ENCODE data around the gene ARHGAP20. TPM values are rescaled to one million over a fixed set of nuclear protein-coding genes. Genes with fewer than 3 reads are reported as not detected.
A peak's percentile ranks its signal among the peaks of the same experiment; 100 is the strongest.

The ARHGAP20 gene
- total and polyA plus RNA-seq, 3 experiments from 2014 or later: 0.09 TPM; not detected in 2

GRCh38 chr11:110712659-110713448 is 617 bp upstream of the ARHGAP20 start:
- Histone ChIP-seq H3K9me3 (ENCODE audit: low read length) (no peaks in the 10 kb centered on the region), H3K36me3 (ENCODE audit: insufficient read depth, low read length) (no peaks in the 10 kb centered on the region), H3K4me3 (ENCODE audit: low read length) (peak overlapping the region; percentile 42), H3K27me3 (ENCODE audit: insufficient read depth, low read length, poor library complexity, severe bottlenecking) (peaks cover 11% of the 10 kb centered on the region), H3K27ac (ENCODE audit: low read depth, low read length) (no peak overlapping the region), H3K4me1 (ENCODE audit: insufficient read depth, low read length) (no peaks in the 10 kb centered on the region)
- peaks cover 0 to 2% (median 0%) of the 10 kb centered on the region in 5 donors for H3K9me3 Mint-ChIP-seq
- H3K27me3 Mint-ChIP-seq: peaks cover 31 to 57% of the 10 kb centered on the region in 2 donors
- ChIA-PET CTCF (no interaction called here), POLR2A (no interaction called here)
- H3K4me3 Mint-ChIP-seq: peak overlapping the region; percentile 59 to 88 (median 78)
- no peak overlapping the region for H3K27ac Mint-ChIP-seq
- peak in 3 of 5 donors; percentile 6 to 42 (median 11) for DNase-seq
- peaks cover 12 to 18% (median 17%) of the 10 kb centered on the region in 3 donors for H3K4me1 Mint-ChIP-seq
- peaks cover 0 to 1% (median 0%) of the 10 kb centered on the region in 3 donors for H3K36me3 Mint-ChIP-seq

- no peaks in the 10 kb centered on the region for H3K36me3 ChIP-seq (ENCODE audit: insufficient read depth, low read length)
- H3K27ac Mint-ChIP-seq: no peak overlapping the region
- H3K27ac ChIP-seq (ENCODE audit: low read depth, low read length): no peak overlapping the region
- H3K36me3 Mint-ChIP-seq: peaks cover 0 to 6% (median 0%) of the 10 kb centered on the region in 3 donors
- peak overlapping the region; percentile 71 to 92 (median 76) for H3K4me3 Mint-ChIP-seq
- H3K9me3 ChIP-seq (ENCODE audit: low read length): no peaks in the 10 kb centered on the region
- ChIA-PET POLR2A (no interaction called here), CTCF (no interaction called here)
- H3K4me1 Mint-ChIP-seq: peaks cover 12 to 18% (median 17%) of the 10 kb centered on the region in 3 donors
- peak overlapping the region; percentile 16 for H3K4me3 ChIP-seq (ENCODE audit: low read length)
- H3K27me3 ChIP-seq (ENCODE audit: insufficient read depth, low read length, poor library complexity, severe bottlenecking): peaks cover 7% of the 10 kb centered on the region
- H3K4me1 ChIP-seq (ENCODE audit: insufficient read depth, low read length): no peaks in the 10 kb centered on the region
- no peak for DNase-seq
- peaks cover 31 to 62% of the 10 kb centered on the region in 2 donors for H3K27me3 Mint-ChIP-seq
- peaks cover 0 to 2% (median 0%) of the 10 kb centered on the region in 5 donors for H3K9me3 Mint-ChIP-seq
Measured at GRCh38 chr11:110711448-110711775, 825 bp downstream of the ARHGAP20 start.

GRCh38 chr11:110710628-110711381 is 1.4 kb downstream of the ARHGAP20 start:
- Mint-ChIP-seq H3K4me3 (peak overlapping the region; percentile 33 to 79 (median 76)), H3K36me3 (peaks cover 0 to 6% (median 0%) of the 10 kb centered on the region in 3 donors), H3K27me3 (peaks cover 31 to 62% of the 10 kb centered on the region in 2 donors), H3K4me1 (peaks cover 12 to 18% (median 17%) of the 10 kb centered on the region in 3 donors), H3K27ac (peak overlapping the region in 1 of 8 donors; percentile 20), H3K9me3 (peaks cover 0 to 2% (median 0%) of the 10 kb centered on the region in 5 donors)
- Histone ChIP-seq H3K27me3 (ENCODE audit: insufficient read depth, low read length, poor library complexity, severe bottlenecking) (peaks cover 7% of the 10 kb centered on the region), H3K4me1 (ENCODE audit: insufficient read depth, low read length) (no peaks in the 10 kb centered on the region), H3K27ac (ENCODE audit: low read depth, low read length) (no peak overlapping the region), H3K36me3 (ENCODE audit: insufficient read depth, low read length) (no peaks in the 10 kb centered on the region), H3K4me3 (ENCODE audit: low read length) (no peak overlapping the region), H3K9me3 (ENCODE audit: low read length) (no peaks in the 10 kb centered on the region)
- ChIA-PET CTCF (no interaction called here), POLR2A (no interaction called here)
- no peak for DNase-seq

GRCh38 chr11:110704210-110704864 is 7.9 kb downstream of the ARHGAP20 start:
- peaks cover 14 to 36% of the 10 kb centered on the region in 2 donors for H3K27me3 Mint-ChIP-seq
- H3K4me3 Mint-ChIP-seq: no peak overlapping the region
- H3K27ac Mint-ChIP-seq: no peak overlapping the region
- no peaks in the 10 kb centered on the region for H3K4me1 Mint-ChIP-seq
- H3K36me3 Mint-ChIP-seq: peaks cover 0 to 6% (median 0%) of the 10 kb centered on the region in 3 donors
- Histone ChIP-seq H3K36me3 (ENCODE audit: insufficient read depth, low read length) (no peaks in the 10 kb centered on the region), H3K4me1 (ENCODE audit: insufficient read depth, low read length) (no peaks in the 10 kb centered on the region), H3K4me3 (ENCODE audit: low read length) (no peak overlapping the region), H3K27ac (ENCODE audit: low read depth, low read length) (no peak overlapping the region), H3K9me3 (ENCODE audit: low read length) (no peaks in the 10 kb centered on the region), H3K27me3 (ENCODE audit: insufficient read depth, low read length, poor library complexity, severe bottlenecking) (no peaks in the 10 kb centered on the region)
- peaks cover 0 to under 1% (median 0%) of the 10 kb centered on the region in 5 donors for H3K9me3 Mint-ChIP-seq
- ChIA-PET CTCF (no interaction called here), POLR2A (no interaction called here)
- no peak for DNase-seq

- POLR2A ChIA-PET: no interaction called here
- H3K9me3 Mint-ChIP-seq: peaks cover 0 to 1% (median 0%) of the 10 kb centered on the region in 5 donors
- no peak overlapping the region for H3K4me3 Mint-ChIP-seq
- no peaks in the 10 kb centered on the region for H3K4me1 ChIP-seq (ENCODE audit: insufficient read depth, low read length)
- no peaks in the 10 kb centered on the region for H3K36me3 ChIP-seq (ENCODE audit: insufficient read depth, low read length)
- H3K27ac Mint-ChIP-seq: no peak overlapping the region
- H3K4me1 Mint-ChIP-seq: no peaks in the 10 kb centered on the region
- no peaks in the 10 kb centered on the region for H3K9me3 ChIP-seq (ENCODE audit: low read length)
- H3K27me3 ChIP-seq (ENCODE audit: insufficient read depth, low read length, poor library complexity, severe bottlenecking): no peaks in the 10 kb centered on the region
- DNase-seq: no peak
- no peaks in the 10 kb centered on the region for H3K36me3 Mint-ChIP-seq
- CTCF ChIA-PET: no interaction called here
- no peak overlapping the region for H3K4me3 ChIP-seq (ENCODE audit: low read length)
- H3K27ac ChIP-seq (ENCODE audit: low read depth, low read length): no peak overlapping the region
- peaks cover 5 to 6% of the 10 kb centered on the region in 2 donors for H3K27me3 Mint-ChIP-seq
Measured at GRCh38 chr11:110691926-110692325, 20.3 kb downstream of the ARHGAP20 start.

GRCh38 chr11:110689306-110689705 is 22.9 kb downstream of the ARHGAP20 start:
- DNase-seq: no peak
- peaks cover 5 to 6% of the 10 kb centered on the region in 2 donors for H3K27me3 Mint-ChIP-seq
- ChIA-PET CTCF (no interaction called here), POLR2A (no interaction called here)
- H3K4me1 ChIP-seq (ENCODE audit: insufficient read depth, low read length): no peaks in the 10 kb centered on the region
- no peaks in the 10 kb centered on the region for H3K4me1 Mint-ChIP-seq
- no peak overlapping the region for H3K4me3 ChIP-seq (ENCODE audit: low read length)
- H3K36me3 ChIP-seq (ENCODE audit: insufficient read depth, low read length): no peaks in the 10 kb centered on the region
- H3K9me3 Mint-ChIP-seq: no peaks in the 10 kb centered on the region
- no peak overlapping the region for H3K4me3 Mint-ChIP-seq
- H3K36me3 Mint-ChIP-seq: no peaks in the 10 kb centered on the region
- H3K27ac Mint-ChIP-seq: no peak overlapping the region
- H3K27ac ChIP-seq (ENCODE audit: low read depth, low read length): no peak overlapping the region
- H3K27me3 ChIP-seq (ENCODE audit: insufficient read depth, low read length, poor library complexity, severe bottlenecking): no peaks in the 10 kb centered on the region
- H3K9me3 ChIP-seq (ENCODE audit: low read length): no peaks in the 10 kb centered on the region

- H3K4me3 Mint-ChIP-seq: no peak overlapping the region
- H3K27ac ChIP-seq (ENCODE audit: low read depth, low read length): no peak overlapping the region
- H3K9me3 Mint-ChIP-seq: no peaks in the 10 kb centered on the region
- H3K4me3 ChIP-seq (ENCODE audit: low read length): no peak overlapping the region
- no peaks in the 10 kb centered on the region for H3K4me1 ChIP-seq (ENCODE audit: insufficient read depth, low read length)
- no peak for DNase-seq
- POLR2A ChIA-PET: no interaction called here
- H3K27me3 Mint-ChIP-seq: peaks cover 0 to 11% of the 10 kb centered on the region in 2 donors
- no peak overlapping the region for H3K27ac Mint-ChIP-seq
- no peaks in the 10 kb centered on the region for H3K9me3 ChIP-seq (ENCODE audit: low read length)
- CTCF ChIA-PET: no interaction called here
- H3K4me1 Mint-ChIP-seq: no peaks in the 10 kb centered on the region
- H3K27me3 ChIP-seq (ENCODE audit: insufficient read depth, low read length, poor library complexity, severe bottlenecking): no peaks in the 10 kb centered on the region
- no peaks in the 10 kb centered on the region for H3K36me3 Mint-ChIP-seq
- no peaks in the 10 kb centered on the region for H3K36me3 ChIP-seq (ENCODE audit: insufficient read depth, low read length)
Measured at GRCh38 chr11:110679323-110679975, 32.8 kb downstream of the ARHGAP20 start.

Measured in CD8-positive, alpha-beta memory T cell (primary cell).